ENCODE measurements around the gene C4orf36.
A peak's percentile ranks its signal among the peaks of the same experiment; 100 is the strongest.

C4orf36 gene, protein sequence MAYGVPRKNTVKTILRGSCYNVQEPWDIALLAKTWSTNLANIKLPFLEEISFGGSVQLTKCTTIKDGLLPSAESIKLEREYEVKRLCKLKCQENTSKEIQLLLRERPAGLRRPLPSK

GRCh38 chr4:86891762-86892635, at the start of gene C4orf36:
Gene C4orf36, minus strand, starts transcription at chr4:86892422. Its CDS starts 902 bp downstream, at chr4:86891520.
- DNase-seq (ENCODE audit: low spot score): no peak

- DNase-seq (ENCODE audit: low spot score): no peak
Observed at GRCh38 chr4:86940920-86941460, 48.8 kb upstream of the C4orf36 start.

DNA sequence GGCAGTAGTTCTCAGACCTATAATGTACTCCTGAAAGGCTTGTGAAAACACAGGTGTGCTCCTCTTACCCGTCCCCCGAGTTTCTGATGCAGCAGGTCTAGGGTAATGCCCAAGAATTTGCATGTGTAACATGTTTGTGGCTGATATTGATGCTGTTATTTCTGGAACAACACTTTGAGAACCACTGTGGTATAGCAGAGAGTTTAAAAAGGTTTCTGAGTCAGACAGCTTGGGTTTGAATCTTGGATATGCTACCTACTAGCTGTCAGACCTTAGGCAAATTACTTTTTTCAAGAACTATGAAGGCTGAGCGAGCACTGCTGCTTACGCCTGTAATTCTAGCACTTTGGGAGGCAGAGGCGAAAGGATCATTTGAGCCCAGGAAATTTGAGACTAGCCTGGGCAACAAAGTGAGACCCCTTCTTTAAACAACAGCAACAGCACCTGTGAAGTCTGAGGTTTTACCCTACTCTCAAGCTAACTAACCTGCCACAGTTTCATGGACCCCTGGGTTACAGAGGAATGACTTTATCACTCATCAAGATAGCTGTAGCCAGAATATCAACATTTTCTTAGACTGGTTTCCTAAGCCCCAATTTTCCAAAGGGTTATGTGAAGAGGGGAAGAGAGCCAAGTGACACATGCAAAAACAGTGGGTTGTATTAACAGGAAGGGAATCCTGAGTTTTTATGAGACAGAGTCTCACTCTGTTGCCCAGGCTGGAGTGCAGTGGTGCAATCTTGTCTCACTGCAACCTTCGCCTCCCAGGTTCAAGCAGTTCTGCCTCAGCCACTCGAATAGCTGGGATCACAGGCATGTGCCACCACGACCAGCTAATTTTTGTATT, 47.7 kb upstream of the C4orf36 start:
- peak; percentile 56 for DNase-seq (ENCODE audit: low spot score)

DNA sequence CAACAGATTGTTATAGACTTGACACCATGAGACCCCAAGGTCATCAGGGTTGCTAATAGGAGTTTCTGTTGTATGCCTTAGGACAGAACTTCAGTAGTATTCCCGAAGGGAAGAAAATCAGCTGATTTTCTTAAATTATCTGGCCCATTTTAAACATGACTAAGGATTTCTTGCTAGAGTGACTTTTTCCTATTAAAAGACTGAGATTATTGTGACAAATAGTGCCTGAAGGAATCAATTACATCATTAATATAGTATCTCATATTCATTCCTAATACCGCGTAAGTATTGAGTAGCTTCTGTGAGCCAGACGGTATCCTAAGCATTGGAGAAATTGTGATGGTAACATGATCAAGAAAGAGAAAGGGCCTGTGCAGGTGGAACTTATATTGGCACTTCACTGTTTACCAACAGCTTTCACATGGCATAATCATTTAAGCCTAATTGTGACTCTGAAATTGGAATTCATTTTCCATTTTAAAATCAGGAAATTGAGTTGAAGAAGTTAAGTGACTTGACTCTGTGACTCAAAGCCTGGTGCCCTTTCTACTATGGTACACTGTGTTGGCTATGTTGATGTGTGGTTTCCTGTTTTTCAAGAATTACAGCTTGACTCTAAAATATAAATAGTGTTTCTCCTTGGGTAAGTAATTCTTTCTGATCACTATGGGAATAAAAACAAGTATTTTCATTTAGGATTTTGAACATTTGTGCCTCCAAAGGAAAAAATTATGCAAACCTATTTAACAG, 46.7 kb upstream of the C4orf36 start:
- DNase-seq (ENCODE audit: low spot score): peak; percentile 53

DNA sequence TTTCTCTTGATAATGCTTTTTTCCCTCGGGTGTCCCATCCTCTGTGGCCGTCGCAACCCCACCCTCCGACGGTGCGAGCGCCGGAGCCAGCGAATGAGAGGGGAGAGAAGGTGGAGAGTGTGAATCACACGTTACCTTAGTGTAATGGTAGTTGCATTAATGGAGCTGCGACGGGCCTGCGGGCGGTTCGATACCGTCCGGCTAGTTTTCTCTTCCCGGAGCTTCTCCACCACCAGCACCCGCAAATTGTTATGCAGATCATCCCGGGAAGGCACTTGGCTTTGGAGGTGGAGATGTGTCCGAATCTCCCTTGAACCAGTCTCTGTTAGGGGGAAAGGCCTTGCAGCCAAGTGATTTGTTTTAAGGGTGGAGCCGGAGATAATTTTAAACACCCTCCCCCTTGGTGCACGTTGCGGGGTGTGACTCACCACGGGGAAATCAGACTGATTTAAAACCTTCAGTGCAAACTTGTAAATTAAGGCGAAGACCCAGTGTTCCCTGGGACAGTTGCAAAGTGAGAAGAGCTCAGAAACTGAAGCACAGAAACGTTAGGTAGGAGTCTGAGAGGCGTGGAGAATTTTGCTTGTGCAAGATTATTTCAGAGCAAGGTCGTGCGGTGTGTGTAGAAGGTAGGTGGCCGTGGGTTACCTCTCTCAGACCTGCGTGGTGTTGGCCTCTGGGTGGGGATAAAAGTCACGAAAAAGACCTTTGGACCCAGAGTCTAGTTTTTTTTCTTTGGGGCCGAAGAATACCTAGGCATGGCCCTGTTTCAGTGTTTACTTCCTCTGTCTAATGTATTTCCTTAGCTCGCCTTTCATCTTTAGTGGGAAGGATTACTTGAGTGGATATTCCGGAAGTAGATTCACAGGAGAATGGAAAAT, 43.9 kb upstream of the C4orf36 start:
- peak; percentile 85 for DNase-seq (ENCODE audit: low spot score)

DNA sequence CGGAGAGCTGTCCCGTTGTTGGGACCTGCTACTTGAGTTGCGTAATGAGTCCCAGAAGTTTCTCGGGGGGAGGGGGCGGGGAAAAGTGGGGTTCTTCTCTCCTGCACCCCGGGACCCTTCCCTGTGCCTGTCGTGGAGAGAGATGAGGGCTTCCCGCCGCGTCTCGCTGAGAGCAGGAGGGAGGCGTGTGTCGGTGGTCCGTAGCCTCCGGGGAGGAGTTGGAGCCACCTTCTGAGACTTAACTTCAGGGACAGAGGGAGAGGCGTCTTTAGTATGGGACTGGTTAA, 43.3 kb upstream of the C4orf36 start:
- DNase-seq (ENCODE audit: low spot score): no peak

- DNase-seq (ENCODE audit: low spot score): peak; percentile 88
Observed at GRCh38 chr4:86934771-86935565, 42.7 kb upstream of the C4orf36 start, which contains the start of gene AFF1. Gene AFF1, plus strand, starts transcription at chr4:86935011. Its CDS starts 13,523 bp downstream, at chr4:86948534.

DNA sequence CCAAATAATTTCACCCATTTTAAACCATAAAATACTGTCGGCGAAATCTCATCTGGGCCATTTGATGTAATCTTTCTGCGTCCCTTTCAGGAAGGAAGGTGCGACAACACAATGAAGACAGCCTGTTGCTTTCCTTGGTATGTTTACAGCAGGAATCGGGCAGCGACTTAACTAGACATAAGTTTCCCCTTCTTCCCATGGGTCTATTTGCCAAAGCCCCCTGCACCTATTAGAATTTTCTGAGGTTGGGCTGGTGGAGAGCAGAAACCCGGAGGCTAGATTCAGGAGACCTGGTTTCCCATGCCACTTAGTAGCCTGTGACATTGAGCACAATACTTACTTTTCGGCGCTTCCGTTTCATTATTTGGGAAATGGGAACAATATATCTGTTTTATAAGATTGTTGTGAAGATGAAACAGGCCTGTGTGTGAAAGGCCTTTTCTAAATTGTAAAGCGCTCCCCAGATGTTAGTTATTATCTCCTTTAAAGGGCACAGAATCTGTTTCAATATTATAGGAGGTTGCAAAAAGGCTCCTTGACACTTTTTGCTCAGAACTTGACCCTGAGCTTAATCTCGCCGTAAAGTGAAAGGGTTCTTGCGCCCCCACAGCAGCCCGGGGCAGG, 42.0 kb upstream of the C4orf36 start:
- no peak for DNase-seq (ENCODE audit: low spot score)

- DNase-seq (ENCODE audit: low spot score): no peak
Observed at GRCh38 chr4:86928400-86929255, 36.4 kb upstream of the C4orf36 start.

- no peak for DNase-seq (ENCODE audit: low spot score)
Observed at GRCh38 chr4:86927843-86928395, 35.7 kb upstream of the C4orf36 start.

DNA sequence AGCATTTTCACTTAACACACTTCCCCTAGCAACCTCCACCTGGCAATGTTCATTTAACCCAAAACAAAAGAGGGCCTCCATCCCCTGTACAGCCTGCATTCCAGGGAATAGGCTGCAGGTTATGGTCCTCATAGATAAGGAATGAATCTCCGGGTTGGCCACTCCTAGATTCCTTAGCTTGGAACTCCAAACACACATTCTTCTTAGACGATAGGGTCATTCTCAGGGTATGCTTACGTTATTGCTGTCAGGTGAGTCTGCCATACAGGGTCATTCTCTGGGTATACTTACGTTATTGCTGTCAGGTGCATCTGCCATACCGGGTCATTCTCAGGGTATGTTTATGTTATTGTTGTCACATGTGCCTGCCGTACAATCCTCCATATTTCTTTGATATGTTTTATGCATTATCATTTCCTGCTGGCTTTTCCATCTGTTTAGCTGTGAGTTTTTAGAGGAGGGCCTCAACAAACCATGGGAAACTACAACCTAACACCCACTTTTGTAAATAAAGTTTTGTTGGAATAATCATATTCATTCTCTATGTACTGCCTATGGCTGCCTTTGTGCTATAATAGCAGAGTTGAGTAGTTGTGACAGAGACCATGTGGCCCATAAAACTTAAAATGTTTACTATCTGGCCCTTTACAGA, 34.3 kb upstream of the C4orf36 start:
- DNase-seq (ENCODE audit: low spot score): no peak

GRCh38 chr4:86924811-86925210, 32.6 kb upstream of the C4orf36 start:
- no peak for DNase-seq (ENCODE audit: low spot score)

DNA sequence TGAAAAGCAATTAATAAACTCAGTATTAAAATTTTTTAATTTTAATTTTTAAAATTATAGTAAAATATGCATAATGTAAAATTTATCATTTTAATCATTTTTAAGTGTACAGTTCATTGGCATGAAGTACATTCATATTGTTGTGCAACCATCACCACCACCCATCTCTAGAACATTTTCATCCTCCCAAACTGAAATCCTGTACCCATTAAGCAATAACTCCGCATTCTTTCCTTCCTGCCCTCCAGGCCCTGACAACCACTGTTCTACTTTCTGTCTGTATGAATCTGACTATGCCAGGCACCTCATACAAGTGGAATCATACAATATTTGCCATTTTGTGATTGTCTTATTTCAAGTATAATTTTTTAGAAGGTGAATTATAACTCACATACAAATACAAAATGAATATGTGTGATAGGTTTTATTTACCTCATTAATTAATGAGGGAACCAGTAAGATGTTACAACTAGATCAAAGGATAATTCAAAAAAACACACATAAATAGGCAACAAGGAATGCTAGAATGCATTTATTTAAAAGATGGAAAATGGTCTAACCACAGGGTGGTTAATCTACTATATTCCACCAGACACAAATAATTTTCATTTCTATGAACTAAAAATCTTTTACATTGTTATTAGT, 29.5 kb upstream of the C4orf36 start:
- no peak for DNase-seq (ENCODE audit: low spot score)

- DNase-seq (ENCODE audit: low spot score): no peak
Observed at GRCh38 chr4:86919561-86920223, 27.5 kb upstream of the C4orf36 start.

DNA sequence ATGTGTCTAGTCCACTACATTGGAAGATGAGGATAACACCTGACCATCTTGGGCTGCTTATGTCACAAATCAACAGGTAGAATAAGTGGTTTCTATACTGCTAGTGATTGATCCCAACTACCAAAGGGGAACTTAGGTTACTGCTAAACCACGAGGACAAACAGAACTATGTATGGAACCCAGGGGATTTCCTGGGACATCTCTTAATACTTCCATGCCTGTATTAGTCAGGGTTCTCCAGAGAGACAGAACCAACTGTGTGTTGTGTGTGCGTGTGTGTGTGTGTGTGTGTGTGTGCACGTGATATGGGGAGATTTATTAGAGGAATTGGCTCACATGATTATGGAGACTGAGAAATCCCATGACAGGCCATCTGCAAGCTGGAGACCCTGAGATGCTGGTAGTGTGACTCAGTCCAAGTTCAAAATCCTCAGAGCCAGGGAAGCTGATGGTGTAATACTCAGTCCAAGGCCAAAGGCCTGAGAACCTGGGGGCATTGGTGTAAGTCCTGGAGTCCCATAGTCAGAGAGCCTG, 26.4 kb upstream of the C4orf36 start:
- no peak for DNase-seq (ENCODE audit: low spot score)

Data from CD4-positive, alpha-beta T cell treated with Interleukin-15 for 4 hours (primary cell).